HUES6 (cell line): ENCODE data around the gene CCRL2.
"Not testable (repeated sequence)": the region's sequence is repeated elsewhere in the genome, so short reads cannot be mapped to it uniquely, and the experiment has no call there.

Source experiments
- H3K27ac ChIP-seq: 2 replicates; pipeline ENCODE4 v1.7.0; 2013; ENCODE audit warnings: low read depth, mild to moderate bottlenecking, low read length, inconsistent platforms
- H3K27me3 ChIP-seq: 2 replicates; pipeline ENCODE4 v1.6.1; 2013; ENCODE audit warnings: low read length; ENCODE audit not compliant: control insufficient read depth, insufficient read depth
- H3K36me3 ChIP-seq: 2 replicates; pipeline ENCODE4 v1.6.1; 2013; ENCODE audit warnings: low read length; ENCODE audit not compliant: control insufficient read depth, insufficient read depth
- H3K4me1 ChIP-seq: 2 replicates; pipeline ENCODE4 v1.6.1; 2013; ENCODE audit warnings: low read length; ENCODE audit not compliant: control insufficient read depth, insufficient read depth
- H3K4me3 ChIP-seq: 2 replicates; pipeline ENCODE4 v1.5.1; 2013; ENCODE audit warnings: low read depth, low read length
- H3K9ac ChIP-seq: one replicate; pipeline ENCODE4 v1.6.1; 2013; ENCODE audit warnings: mild to moderate bottlenecking, low read length
- H3K9me3 ChIP-seq: 2 replicates; pipeline ENCODE4 v1.6.1; 2013; ENCODE audit warnings: low read depth, low read length; ENCODE audit not compliant: control insufficient read depth, insufficient read depth

CCRL2 gene

GRCh38 chr3:46431905-46432304, 24.8 kb downstream of the CCRL2 start:
- not testable (repeated sequence) for H3K36me3 ChIP-seq, H3K4me3 ChIP-seq, H3K27me3 ChIP-seq, H3K27ac ChIP-seq, H3K4me1 ChIP-seq, H3K9ac ChIP-seq
- peaks cover 20% of the 10 kb centered on the region for H3K9me3 ChIP-seq

- peaks cover 20% of the 10 kb centered on the region for H3K9me3 ChIP-seq
- H3K4me1 ChIP-seq, H3K36me3 ChIP-seq, H3K9ac ChIP-seq, H3K27me3 ChIP-seq, H3K4me3 ChIP-seq, H3K27ac ChIP-seq: not testable (repeated sequence)
Observed at GRCh38 chr3:46433118-46433517, 26.1 kb downstream of the CCRL2 start.

- Histone ChIP-seq H3K36me3 (no peaks in the 10 kb centered on the region), H3K9ac (no peak overlapping the region), H3K27ac (no peak overlapping the region), H3K9me3 (peaks cover 20% of the 10 kb centered on the region), H3K27me3 (no peaks in the 10 kb centered on the region), H3K4me1 (no peaks in the 10 kb centered on the region), H3K4me3 (no peak overlapping the region)
Observed at GRCh38 chr3:46433841-46434240, 26.8 kb downstream of the CCRL2 start.

- Histone ChIP-seq H3K9me3 (peaks cover 20% of the 10 kb centered on the region), H3K27ac (no peak overlapping the region), H3K4me3 (no peak overlapping the region), H3K27me3 (no peaks in the 10 kb centered on the region), H3K4me1 (no peaks in the 10 kb centered on the region), H3K36me3 (no peaks in the 10 kb centered on the region), H3K9ac (no peak overlapping the region)
Observed at GRCh38 chr3:46435081-46435726, 28.1 kb downstream of the CCRL2 start.

- Histone ChIP-seq H3K27ac (no peak overlapping the region), H3K4me1 (no peaks in the 10 kb centered on the region), H3K27me3 (no peaks in the 10 kb centered on the region)
Observed at GRCh38 chr3:46438831-46439230, 31.8 kb downstream of the CCRL2 start.

GRCh38 chr3:46440531-46441294, 33.7 kb downstream of the CCRL2 start:
- H3K27ac ChIP-seq: no peak overlapping the region

More at GRCh38 chr3:46438831-46439230, 31.8 kb downstream of the CCRL2 start:
- Histone ChIP-seq H3K9me3 (no peaks in the 10 kb centered on the region), H3K36me3 (no peaks in the 10 kb centered on the region), H3K9ac (no peak overlapping the region), H3K4me3 (no peak overlapping the region)

GRCh38 chr3:46442576-46443530, 35.8 kb downstream of the CCRL2 start:
- no peak overlapping the region for H3K27ac ChIP-seq
- no peaks in the 10 kb centered on the region for H3K4me1 ChIP-seq
- H3K4me3 ChIP-seq: no peak overlapping the region
- H3K9me3 ChIP-seq: no peaks in the 10 kb centered on the region
- no peak overlapping the region for H3K9ac ChIP-seq
- H3K36me3 ChIP-seq: no peaks in the 10 kb centered on the region
- no peaks in the 10 kb centered on the region for H3K27me3 ChIP-seq

More at GRCh38 chr3:46440531-46441294, 33.7 kb downstream of the CCRL2 start:
- no peaks in the 10 kb centered on the region for H3K27me3 ChIP-seq
- H3K9me3 ChIP-seq: no peaks in the 10 kb centered on the region
- H3K9ac ChIP-seq: no peak overlapping the region
- no peaks in the 10 kb centered on the region for H3K36me3 ChIP-seq
- no peak overlapping the region for H3K4me3 ChIP-seq
- no peaks in the 10 kb centered on the region for H3K4me1 ChIP-seq

GRCh38 chr3:46447228-46447985, 40.3 kb downstream of the CCRL2 start:
- no peak overlapping the region for H3K27ac ChIP-seq
- H3K9ac ChIP-seq: no peak overlapping the region

GRCh38 chr3:46448721-46449120, 41.7 kb downstream of the CCRL2 start:
- H3K27ac ChIP-seq: no peak overlapping the region
- no peak overlapping the region for H3K4me3 ChIP-seq
- H3K27me3 ChIP-seq: no peaks in the 10 kb centered on the region
- no peaks in the 10 kb centered on the region for H3K9me3 ChIP-seq
- no peaks in the 10 kb centered on the region for H3K4me1 ChIP-seq
- H3K36me3 ChIP-seq: no peaks in the 10 kb centered on the region
- H3K9ac ChIP-seq: no peak overlapping the region

More at GRCh38 chr3:46447228-46447985, 40.3 kb downstream of the CCRL2 start:
- Histone ChIP-seq H3K36me3 (no peaks in the 10 kb centered on the region), H3K27me3 (no peaks in the 10 kb centered on the region), H3K4me3 (no peak overlapping the region), H3K9me3 (no peaks in the 10 kb centered on the region), H3K4me1 (no peaks in the 10 kb centered on the region)

GRCh38 chr3:46449755-46450552, 42.9 kb downstream of the CCRL2 start:
- Histone ChIP-seq H3K27me3 (no peaks in the 10 kb centered on the region), H3K9me3 (no peaks in the 10 kb centered on the region)

More at GRCh38 chr3:46449755-46450552, 42.9 kb downstream of the CCRL2 start:
- no peaks in the 10 kb centered on the region for H3K36me3 ChIP-seq
- no peak overlapping the region for H3K9ac ChIP-seq
- no peak overlapping the region for H3K27ac ChIP-seq
- H3K4me3 ChIP-seq: no peak overlapping the region
- H3K4me1 ChIP-seq: no peaks in the 10 kb centered on the region
